Natural killer cell (primary cell): ENCODE data around the gene CRX. TPM values are rescaled to one million over a fixed set of nuclear protein-coding genes. Genes with fewer than 3 reads are reported as not detected.
"Not testable (repeated sequence)": the region's sequence is repeated elsewhere in the genome, so short reads cannot be mapped to it uniquely, and the experiment has no call there.

Experiments used
- ATAC-seq, 3 donors: fragments of 150-1000 bp in 2 of 3; fragments of 200-7000 bp in 1 of 3; cut with Tn5 transposase; 1 replicate in 1 of 3; 2 replicates in 2 of 3; pipeline ENCODE4 v1.10.0; 2021; ENCODE audit warnings: mild to moderate bottlenecking in 2 of 3, moderate library complexity in 2 of 3
- DNase-seq, 2 donors: peaks; one replicate each; pipeline versions ENCODE4 v3.0.0 to v3.0.0-alpha.2; 2013 to 2021; ENCODE audit warnings: mixed read lengths in 1 of 2
- H3K27ac ChIP-seq: one replicate; pipeline ENCODE4 v1.5.1; 2013; ENCODE audit warnings: mild to moderate bottlenecking, low read length
- H3K27me3 ChIP-seq: one replicate; pipeline ENCODE4 v1.6.1; 2013; ENCODE audit warnings: low read length; ENCODE audit not compliant: control insufficient read depth, insufficient read depth
- H3K36me3 ChIP-seq: one replicate; pipeline ENCODE4 v1.6.1; 2013; ENCODE audit warnings: low read length; ENCODE audit not compliant: control insufficient read depth, insufficient read depth
- H3K4me1 ChIP-seq: one replicate; pipeline ENCODE4 v1.6.1; 2013; ENCODE audit warnings: low read length; ENCODE audit not compliant: control insufficient read depth, insufficient read depth
- H3K4me3 ChIP-seq: one replicate; pipeline ENCODE4 v1.5.1; 2013; ENCODE audit warnings: low read length
- H3K9me3 ChIP-seq: one replicate; pipeline ENCODE4 v1.6.1; 2013; ENCODE audit warnings: low read length; ENCODE audit not compliant: control insufficient read depth, insufficient read depth
- H3K27ac Mint-ChIP-seq, 2 donors: one replicate each; pipeline ENCODE4 v1.8.0; 2022; ENCODE audit warnings: mild to moderate bottlenecking in 2 of 2, mixed read lengths in 2 of 2, moderate library complexity in 1 of 2
- H3K27me3 Mint-ChIP-seq, 2 donors: one replicate each; pipeline ENCODE4 v1.8.0; 2022; ENCODE audit warnings: low read depth in 2 of 2, mixed read lengths in 2 of 2
- H3K36me3 Mint-ChIP-seq: one replicate; pipeline ENCODE4 v1.8.0; 2022; ENCODE audit warnings: mixed read lengths
- H3K4me1 Mint-ChIP-seq, 2 donors: one replicate each; pipeline ENCODE4 v1.8.0; 2022; ENCODE audit warnings: mixed read lengths in 2 of 2
- H3K4me3 Mint-ChIP-seq: one replicate; pipeline ENCODE4 v1.8.0; 2022; ENCODE audit warnings: mild to moderate bottlenecking, moderate library complexity, mixed read lengths
- H3K9me3 Mint-ChIP-seq, 2 donors: one replicate each; pipeline ENCODE4 v1.8.0; 2022; ENCODE audit warnings: mixed read lengths in 2 of 2
- WGBS: methylation state at CpG from one replicate; pipeline ENCODE4 v1.1.7; 2013; ENCODE audit warnings: missing lambda C conversion rate; ENCODE audit not compliant: insufficient coverage; 5-methylcytosine and 5-hydroxymethylcytosine counted together
- intact Hi-C: fragments of 100-400 bp; cut with micrococcal nuclease; formaldehyde crosslinking; loops from one replicate; pipeline ENCODE4 v1.14.2; 2022
- total RNA-seq, 4 donors: library from RNA; stranded (reverse); fragments of 120-200 nt in 1 of 4; gene quantifications; one replicate each; pipeline versions ENCODE4 v1.2.3 to v1.2.4, GENCODE V29; 2013 to 2022
- TF ChIP-seq, protein P1 (sequence below): fragments of 200-600 bp; IDR thresholded peaks from one replicate; pipeline ENCODE4 v1.8.0; 2022; ENCODE audit warnings: antibody characterized with exemption

Gene CRX
- total RNA-seq: not detected
- total RNA-seq (2013): not detected

DNA sequence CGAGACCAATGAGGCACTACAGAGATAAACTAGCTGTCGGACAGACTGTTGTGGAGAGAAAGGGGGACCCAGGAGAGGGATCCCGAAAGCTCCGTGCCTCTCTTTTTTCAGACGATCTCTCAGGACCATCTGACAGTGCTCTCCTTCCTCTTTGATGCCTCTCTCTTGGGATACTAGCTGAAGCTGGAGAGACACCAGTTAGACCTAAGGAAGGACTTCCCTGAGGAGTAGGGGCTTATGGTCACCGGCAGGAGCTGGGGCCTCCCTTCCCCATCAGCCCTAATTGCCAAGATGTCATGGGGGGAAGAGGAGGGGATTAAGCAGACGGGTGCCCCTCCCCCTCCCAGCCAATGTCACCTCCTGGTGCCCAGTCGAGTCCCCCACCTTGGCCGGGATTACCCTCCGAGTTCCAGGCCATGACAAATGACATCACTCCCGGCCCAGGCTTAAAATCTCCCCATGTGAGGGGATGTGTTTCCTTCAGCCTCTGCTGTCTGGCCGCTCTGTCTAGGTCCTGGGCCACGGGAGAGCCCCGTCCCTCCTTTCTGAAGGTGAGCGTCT is at the start of gene CRX:
Gene CRX, plus strand, starts transcription at position 478 of the 561 bp plus-strand sequence. CDS start 12,507 bp downstream, outside the sequence.
- Mint-ChIP-seq H3K27ac (no peak within 1 kb of the TSS), H3K27me3 (peaks cover 20 to 26% of the 10 kb centered on the region in 2 donors), H3K4me3 (no peak within 1 kb of the TSS), H3K36me3 (no peaks in the 10 kb centered on the region), H3K4me1 (no peaks in the 10 kb centered on the region), H3K9me3 (no peaks in the 10 kb centered on the region)
- intact Hi-C loops: no loop called here
- no peaks in the 10 kb centered on the region for H3K9me3 ChIP-seq
- no peaks in the 10 kb centered on the region for H3K36me3 ChIP-seq
- 54% methylated on average over 13 of the region's 15 CpGs for WGBS
- ATAC-seq (no peak), DNase-seq (no peak)
- peaks cover 6% of the 10 kb centered on the region for H3K27me3 ChIP-seq
- H3K4me1 ChIP-seq: no peaks in the 10 kb centered on the region
- no peak within 1 kb of the TSS for H3K4me3 ChIP-seq
- TF ChIP-seq, protein P1, sequence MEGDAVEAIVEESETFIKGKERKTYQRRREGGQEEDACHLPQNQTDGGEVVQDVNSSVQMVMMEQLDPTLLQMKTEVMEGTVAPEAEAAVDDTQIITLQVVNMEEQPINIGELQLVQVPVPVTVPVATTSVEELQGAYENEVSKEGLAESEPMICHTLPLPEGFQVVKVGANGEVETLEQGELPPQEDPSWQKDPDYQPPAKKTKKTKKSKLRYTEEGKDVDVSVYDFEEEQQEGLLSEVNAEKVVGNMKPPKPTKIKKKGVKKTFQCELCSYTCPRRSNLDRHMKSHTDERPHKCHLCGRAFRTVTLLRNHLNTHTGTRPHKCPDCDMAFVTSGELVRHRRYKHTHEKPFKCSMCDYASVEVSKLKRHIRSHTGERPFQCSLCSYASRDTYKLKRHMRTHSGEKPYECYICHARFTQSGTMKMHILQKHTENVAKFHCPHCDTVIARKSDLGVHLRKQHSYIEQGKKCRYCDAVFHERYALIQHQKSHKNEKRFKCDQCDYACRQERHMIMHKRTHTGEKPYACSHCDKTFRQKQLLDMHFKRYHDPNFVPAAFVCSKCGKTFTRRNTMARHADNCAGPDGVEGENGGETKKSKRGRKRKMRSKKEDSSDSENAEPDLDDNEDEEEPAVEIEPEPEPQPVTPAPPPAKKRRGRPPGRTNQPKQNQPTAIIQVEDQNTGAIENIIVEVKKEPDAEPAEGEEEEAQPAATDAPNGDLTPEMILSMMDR: no peak
- no peak within 1 kb of the TSS for H3K27ac ChIP-seq

DNA sequence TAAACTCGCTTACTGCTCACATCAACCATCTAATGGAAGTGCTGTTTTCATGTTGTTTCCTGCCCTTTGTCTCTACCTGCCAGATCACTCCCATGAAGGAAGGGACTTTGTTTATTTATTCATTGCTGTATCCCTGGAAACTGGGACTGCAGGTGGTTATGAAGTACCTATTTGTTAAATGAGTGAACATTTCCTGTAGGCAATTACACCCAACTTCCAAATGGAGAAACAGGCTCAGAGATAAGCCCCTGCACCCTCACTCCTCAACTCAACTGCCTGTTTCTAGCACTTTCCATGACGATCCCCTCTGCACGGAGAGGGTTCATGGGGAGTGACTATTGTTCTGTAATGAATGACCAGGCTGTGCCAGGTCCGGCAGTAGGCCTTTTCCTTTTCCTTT is 45.2 kb upstream of the CRX start:
- WGBS: 90% methylated on average over 2 of the region's 4 CpGs
- Mint-ChIP-seq H3K4me1 (peaks cover 7 to 39% of the 10 kb centered on the region in 2 donors), H3K36me3 (no peaks in the 10 kb centered on the region), H3K27me3 (no peaks in the 10 kb centered on the region), H3K9me3 (no peaks in the 10 kb centered on the region), H3K4me3 (peak overlapping the region; percentile 47), H3K27ac (no peak overlapping the region)
- Histone ChIP-seq H3K4me1 (peaks cover 26% of the 10 kb centered on the region), H3K27ac (no peak overlapping the region), H3K36me3 (peaks cover 6% of the 10 kb centered on the region), H3K27me3 (no peaks in the 10 kb centered on the region), H3K9me3 (no peaks in the 10 kb centered on the region), H3K4me3 (no peak overlapping the region)
- ATAC-seq (no peak), DNase-seq (no peak)
- intact Hi-C loops: no loop called here
- TF ChIP-seq, protein P1: no peak

DNA sequence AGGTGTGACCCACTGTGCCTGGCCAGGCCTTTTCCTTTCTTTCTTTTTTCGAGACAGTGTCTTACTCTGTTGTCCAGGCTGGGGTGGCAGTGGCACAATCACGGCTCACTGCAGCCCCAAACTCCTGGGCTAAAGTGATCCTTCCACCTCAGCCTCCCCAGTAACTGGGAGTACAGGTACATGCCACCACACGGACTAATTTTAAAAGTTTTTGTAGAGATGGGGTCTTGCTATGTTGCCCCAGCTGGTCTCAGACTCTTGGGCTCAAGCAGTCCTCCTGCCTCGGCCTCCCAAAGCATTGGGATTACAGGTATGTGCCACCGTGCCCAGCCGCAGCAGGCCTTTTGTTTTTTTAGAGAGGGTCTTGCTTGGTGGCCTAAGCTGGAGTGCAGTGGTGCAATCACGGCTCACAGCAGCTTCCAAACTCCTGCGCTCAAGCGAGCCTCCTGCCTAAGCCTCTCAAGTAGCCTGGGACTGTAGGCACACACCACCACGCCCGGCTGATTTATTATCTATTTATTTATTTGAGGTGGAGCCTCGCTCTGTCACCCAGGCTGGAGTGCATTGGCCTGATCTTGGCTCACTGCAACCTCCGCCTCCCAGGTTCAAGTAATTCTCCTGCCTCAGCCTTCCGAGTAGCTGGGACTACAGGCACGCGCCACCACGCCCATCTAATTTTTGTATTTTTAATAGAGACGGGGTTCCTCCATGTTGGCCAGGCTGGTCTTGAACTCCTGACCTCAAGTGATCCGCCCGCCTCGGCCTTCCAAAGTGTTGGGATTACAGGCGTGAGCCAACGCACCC is 44.3 kb upstream of the CRX start:
- not testable (repeated sequence) for H3K9me3 Mint-ChIP-seq, ATAC-seq, H3K27ac ChIP-seq

More for the DNA sequence above, 44.3 kb upstream of the CRX start:
- 87% methylated on average over 17 of the region's 23 CpGs for WGBS
- H3K4me1 Mint-ChIP-seq: peaks cover 7 to 42% of the 10 kb centered on the region in 2 donors
- H3K27me3 ChIP-seq, H3K9me3 ChIP-seq, H3K36me3 Mint-ChIP-seq, DNase-seq, H3K27me3 Mint-ChIP-seq, intact Hi-C loops: not testable (repeated sequence)
- H3K4me3 Mint-ChIP-seq: peak overlapping the region; percentile 95
- Histone ChIP-seq H3K4me3 (peak overlapping the region; percentile 89), H3K36me3 (peaks cover 11% of the 10 kb centered on the region), H3K4me1 (peaks cover 26% of the 10 kb centered on the region)
- peak overlapping the region; percentile 88 to 95 for H3K27ac Mint-ChIP-seq
